MM.1S (cell line): Measurements from ENCODE around the gene ATP1A4.
A peak's percentile ranks its signal among the peaks of the same experiment; 100 is the strongest.

Experiments used
- DNase-seq: peaks from one replicate; pipeline ENCODE4 v3.0.0-alpha.2; 2015
- H2AFZ ChIP-seq: fragments of 300-600 bp; sonication (generic); 2 replicates; pipeline ENCODE4 v1.6.0; 2016; ENCODE audit warnings: antibody characterized with exemption, low read length
- H3F3A ChIP-seq: fragments of 300-600 bp; sonication (generic); 2 replicates; pipeline ENCODE4 v1.6.1; 2016; ENCODE audit warnings: mild to moderate bottlenecking, antibody characterized with exemption, low read length, moderate library complexity, mixed read lengths; ENCODE audit not compliant: insufficient read depth
- H3K27ac ChIP-seq: fragments of 300-600 bp; sonication (generic); 2 replicates; pipeline ENCODE4 v1.5.1; 2016; ENCODE audit warnings: mild to moderate bottlenecking, low read length
- H3K27me3 ChIP-seq: fragments of 300-600 bp; sonication (generic); replicated peaks from 2 replicates; pipeline ENCODE4 v1.6.0; 2016; ENCODE audit warnings: low read length; ENCODE audit not compliant: insufficient read depth
- H3K36me3 ChIP-seq: fragments of 300-600 bp; sonication (generic); replicated peaks from 2 replicates; pipeline ENCODE4 v1.6.1; 2016; ENCODE audit warnings: mild to moderate bottlenecking, low read length, mixed read lengths; ENCODE audit not compliant: insufficient read depth
- H3K4me1 ChIP-seq: fragments of 300-600 bp; sonication (generic); 2 replicates; pipeline ENCODE4 v1.6.1; 2016; ENCODE audit warnings: low read length, mixed read lengths
- H3K4me2 ChIP-seq: fragments of 300-600 bp; sonication (generic); 2 replicates; pipeline ENCODE4 v1.6.0; 2016; ENCODE audit warnings: low read depth, low read length
- H3K4me3 ChIP-seq: fragments of 300-600 bp; sonication (generic); 2 replicates; pipeline ENCODE4 v1.5.1; 2016; ENCODE audit warnings: low read length, mixed read lengths
- H3K79me2 ChIP-seq: fragments of 300-600 bp; sonication (generic); 2 replicates; pipeline ENCODE4 v1.6.1; 2016; ENCODE audit warnings: mixed run types, low read length, mixed read lengths
- H3K9ac ChIP-seq: fragments of 300-600 bp; sonication (generic); 2 replicates; pipeline ENCODE4 v1.6.1; 2016; ENCODE audit warnings: low read length, mixed read lengths
- H3K9me2 ChIP-seq: fragments of 300-600 bp; sonication (generic); replicated peaks from 2 replicates; pipeline ENCODE4 v1.6.1; 2016; ENCODE audit warnings: mild to moderate bottlenecking, low read length, mixed read lengths; ENCODE audit not compliant: insufficient read depth
- H3K9me3 ChIP-seq: fragments of 300-600 bp; sonication (generic); replicated peaks from 2 replicates; pipeline ENCODE4 v1.6.1; 2016; ENCODE audit warnings: mild to moderate bottlenecking, low read length, mixed read lengths; ENCODE audit not compliant: insufficient read depth
- H4K20me1 ChIP-seq: fragments of 300-600 bp; sonication (generic); 2 replicates; pipeline ENCODE4 v1.6.1; 2016; ENCODE audit warnings: mild to moderate bottlenecking, low read length, moderate library complexity, mixed read lengths; ENCODE audit not compliant: insufficient read depth
- CTCF ChIP-seq: fragments of 300-600 bp; sonication (generic); IDR thresholded peaks from 2 replicates; pipeline ENCODE4 v1.5.1; 2016; ENCODE audit warnings: antibody characterized with exemption, low read length, mixed read lengths
- EZH2 ChIP-seq: fragments of 300-600 bp; sonication (generic); optimal IDR thresholded peaks from 2 replicates; pipeline ENCODE3; 2017; ENCODE audit warnings: low read depth, mild to moderate bottlenecking, antibody characterized with exemption, low read length, mixed read lengths
- EZH2phosphoT487 ChIP-seq: fragments of 300-600 bp; sonication (generic); IDR thresholded peaks from 2 replicates; pipeline ENCODE4 v1.6.1; 2018; ENCODE audit warnings: antibody characterized with exemption, low read length

Gene ATP1A4

GRCh38 chr1:160151303-160151702 is at the start of gene ATP1A4:
Gene ATP1A4, plus strand, starts transcription at chr1:160151603. Its CDS starts 438 bp downstream, at chr1:160152041.
- Histone ChIP-seq H2AFZ (no peak within 1 kb of the TSS), H3K9ac (no peak within 1 kb of the TSS), H3K27me3 (no peaks in the 10 kb centered on the region), H4K20me1 (no peaks in the 10 kb centered on the region), H3F3A (no peaks in the 10 kb centered on the region), H3K4me1 (no peaks in the 10 kb centered on the region), H3K9me2 (no peaks in the 10 kb centered on the region), H3K4me3 (no peak within 1 kb of the TSS), H3K27ac (no peak within 1 kb of the TSS), H3K36me3 (no peaks in the 10 kb centered on the region), H3K9me3 (no peaks in the 10 kb centered on the region), H3K4me2 (no peak within 1 kb of the TSS), H3K79me2 (no peaks in the 10 kb centered on the region)
- no peak for DNase-seq
- no peak for TF ChIP-seq CTCF
- no peak for TF ChIP-seq EZH2phosphoT487
- TF ChIP-seq EZH2: no peak

GRCh38 chr1:160101717-160102522 is 49.5 kb upstream of the ATP1A4 start:
- Histone ChIP-seq H3K79me2 (peaks cover 13% of the 10 kb centered on the region), H3K9me3 (no peaks in the 10 kb centered on the region), H3K4me1 (peaks cover 27% of the 10 kb centered on the region), H2AFZ (peak overlapping the region; percentile 26; the same call in 1 of the 2 replicates), H3K9me2 (no peaks in the 10 kb centered on the region), H4K20me1 (no peaks in the 10 kb centered on the region), H3K4me2 (no peak overlapping the region), H3K27me3 (no peaks in the 10 kb centered on the region), H3K4me3 (no peak overlapping the region), H3K27ac (no peak overlapping the region), H3F3A (peaks cover 7% of the 10 kb centered on the region; the same call in 1 of the 2 replicates), H3K36me3 (no peaks in the 10 kb centered on the region), H3K9ac (no peak overlapping the region)
- TF ChIP-seq EZH2phosphoT487 (no peak), CTCF (no peak), EZH2 (no peak)
- DNase-seq: no peak

GRCh38 chr1:160103658-160104408 is 47.6 kb upstream of the ATP1A4 start:
- no peaks in the 10 kb centered on the region for H3K79me2 ChIP-seq
- no peak overlapping the region for H3K4me3 ChIP-seq
- no peak for DNase-seq
- no peaks in the 10 kb centered on the region for H3K9me3 ChIP-seq
- H3K27me3 ChIP-seq: no peaks in the 10 kb centered on the region
- H3K4me1 ChIP-seq: peaks cover 20% of the 10 kb centered on the region
- peaks cover 7% of the 10 kb centered on the region; the same call in 1 of the 2 replicates for H3F3A ChIP-seq
- H2AFZ ChIP-seq: no peak overlapping the region
- no peaks in the 10 kb centered on the region for H3K36me3 ChIP-seq
- no peaks in the 10 kb centered on the region for H3K9me2 ChIP-seq
- no peaks in the 10 kb centered on the region for H4K20me1 ChIP-seq
- no peak overlapping the region for H3K27ac ChIP-seq
- TF ChIP-seq EZH2phosphoT487: no peak
- no peak for TF ChIP-seq CTCF
- no peak for TF ChIP-seq EZH2
- no peak overlapping the region for H3K4me2 ChIP-seq
- no peak overlapping the region for H3K9ac ChIP-seq
